ENCODE results near the gene PURB. TPM values are rescaled to one million over a fixed set of nuclear protein-coding genes. Genes with fewer than 3 reads are reported as not detected.
A peak's percentile ranks its signal among the peaks of the same experiment; 100 is the strongest.
"Not testable (repeated sequence)": the region's sequence is repeated elsewhere in the genome, so short reads cannot be mapped to it uniquely, and the experiment has no call there.

The PURB gene
- total and polyA plus RNA-seq, 9 of the 15 experiments (the other 6 are each of a cell fraction or from before 2014, with no cell fraction given) = 1.6 to 14.1 (median 8.8) TPM

DNA sequence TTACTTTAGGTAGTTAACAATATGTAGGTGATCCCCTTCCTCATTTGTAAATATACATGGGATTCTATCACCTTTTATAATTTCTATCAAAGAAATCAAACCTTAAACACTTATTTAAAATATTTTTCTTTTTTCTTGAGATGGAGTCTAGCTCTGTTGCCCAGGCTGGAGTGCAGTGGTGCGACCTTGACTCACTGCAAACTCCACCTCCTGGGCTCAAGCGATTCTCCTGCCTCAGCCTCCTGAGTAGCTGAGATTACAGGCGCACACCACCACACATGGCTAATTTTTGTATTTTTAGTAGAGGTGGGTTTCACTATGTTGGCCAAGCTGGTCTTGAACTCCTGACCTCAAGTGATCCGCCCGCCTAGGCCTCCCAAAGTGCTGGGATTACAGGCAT is 41.9 kb downstream of the PURB start:
- in situ Hi-C loops (cut with MboI) = not testable (repeated sequence)
- POLR2A ChIA-PET = interaction anchor here (0.7 to 1.6 kb wide), 6 partner anchors 11 to 263 kb away, joined by 3 to 4 read pairs (median 4); partner anchors contain the start of genes OGDH and PPIA

DNA sequence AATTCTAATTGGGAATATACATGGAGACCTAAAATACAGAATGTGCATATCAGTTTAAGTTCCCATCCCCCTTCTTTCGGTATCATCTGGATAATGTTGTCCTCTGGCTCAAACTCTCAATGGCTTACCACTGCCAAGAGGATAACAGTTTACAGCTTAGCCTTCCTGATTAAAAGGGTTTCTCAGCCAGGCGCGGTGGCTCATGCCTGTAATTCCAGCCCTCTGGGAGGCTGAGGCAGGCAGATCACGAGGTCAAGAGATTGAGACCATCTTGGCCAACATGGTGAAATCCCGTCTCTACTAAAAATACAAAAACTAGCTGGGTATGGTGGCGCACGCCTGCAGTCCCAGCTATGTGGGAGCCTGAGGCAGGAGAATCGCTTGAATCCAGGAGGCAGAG is 42.7 kb downstream of the PURB start:
- H3K9me1 ChIP-seq (ENCODE audit: control insufficient read depth, insufficient read depth, low read length); FAIRE-seq; BruUV-seq (replicated peaks); H3K4me3 ChIP-seq; H3K9me3 ChIP-seq (replicated peaks; ENCODE audit: control insufficient read depth, insufficient read depth, low read depth, low read length); H3K27ac ChIP-seq (ENCODE audit: extremely low read depth, low read depth, low read length); DNase-seq (ENCODE audit: extremely low read depth in 1 of 4, low spot score in 3 of 4); H2AFZ ChIP-seq (ENCODE audit: low read depth, low read length); in situ Hi-C loops (cut with MboI); H3K9ac ChIP-seq (ENCODE audit: insufficient read depth in 1 of 2, low read depth in 2 of 2, low read length in 2 of 2); H3K4me1 ChIP-seq (replicated peaks in 1 of 2; ENCODE audit: control insufficient read depth in 2 of 2, insufficient read depth in 2 of 2, low read length in 2 of 2); ATAC-seq; H3K27me3 ChIP-seq (ENCODE audit: control insufficient read depth in 2 of 2, insufficient read depth in 2 of 2, low read length in 2 of 2); H3K4me2 ChIP-seq (ENCODE audit: insufficient read depth, low read length): not testable (repeated sequence)
- intact Hi-C loops (cut with micrococcal nuclease) = loop anchor here (10.0 kb wide), 1 partner anchor 98 kb away; the partner anchor contains the start of gene ZMIZ2
- peaks cover 94% of the 10 kb centered on the region for H3K79me2 ChIP-seq (ENCODE audit: control insufficient read depth, insufficient read depth, low read length)
- ChIA-PET CTCF (ENCODE audit: low intra/inter-chr PET ratio) (interaction anchor here (0.6 kb wide), 1 partner anchor 46 kb away, joined by 3 read pairs; the partner anchor contains the start of gene PPIA), POLR2A (interaction anchor here (0.7 to 1.6 kb wide), 3 partner anchors 10 to 46 kb away, joined by 3 to 4 read pairs (median 3); partner anchors contain the start of gene PPIA)
- 83% methylated on average over 7 of the region's 8 CpGs for WGBS (ENCODE audit: insufficient coverage, low coverage, missing lambda C conversion rate)
- H4K20me1 ChIP-seq (replicated peaks; ENCODE audit: control insufficient read depth, insufficient read depth, low read length) = peaks cover 15% of the 10 kb centered on the region; the same call in 1 of the 2 replicates
- H3K36me3 ChIP-seq (ENCODE audit: control insufficient read depth, insufficient read depth, low read length) = peaks cover 54% of the 10 kb centered on the region

More for the DNA sequence above, 41.9 kb downstream of the PURB start:
- Histone ChIP-seq H3K36me3 (ENCODE audit: control insufficient read depth, insufficient read depth, low read length) (peaks cover 52% of the 10 kb centered on the region), H4K20me1 (replicated peaks; ENCODE audit: control insufficient read depth, insufficient read depth, low read length) (peaks cover 15% of the 10 kb centered on the region; the same call in 1 of the 2 replicates), H3K79me2 (ENCODE audit: control insufficient read depth, insufficient read depth, low read length) (peaks cover 89% of the 10 kb centered on the region)
- H3K9me3 ChIP-seq (replicated peaks; ENCODE audit: control insufficient read depth, insufficient read depth, low read depth, low read length); H3K27me3 ChIP-seq (ENCODE audit: control insufficient read depth in 2 of 2, insufficient read depth in 2 of 2, low read length in 2 of 2); H3K9ac ChIP-seq (ENCODE audit: insufficient read depth in 1 of 2, low read depth in 2 of 2, low read length in 2 of 2); H2AFZ ChIP-seq (ENCODE audit: low read depth, low read length); ATAC-seq; FAIRE-seq; H3K4me2 ChIP-seq (ENCODE audit: insufficient read depth, low read length); H3K4me1 ChIP-seq (replicated peaks in 1 of 2; ENCODE audit: control insufficient read depth in 2 of 2, insufficient read depth in 2 of 2, low read length in 2 of 2); H3K27ac ChIP-seq (ENCODE audit: extremely low read depth, low read depth, low read length); H3K4me3 ChIP-seq; H3K9me1 ChIP-seq (ENCODE audit: control insufficient read depth, insufficient read depth, low read length); DNase-seq (ENCODE audit: extremely low read depth in 1 of 4, low spot score in 3 of 4); BruUV-seq (replicated peaks): not testable (repeated sequence)
- peak; percentile 71 for TF ChIP-seq ZNF121 (CRISPR knock-in tag; conservative IDR thresholded peaks at IDR 0.05)
- CTCF ChIA-PET (ENCODE audit: low intra/inter-chr PET ratio) = interaction anchor here (0.6 kb wide), 1 partner anchor 47 kb away, joined by 3 read pairs; the partner anchor contains the start of gene PPIA
- intact Hi-C loops (cut with micrococcal nuclease) = loop anchor here (10.0 kb wide), 1 partner anchor 99 kb away; the partner anchor contains the start of gene ZMIZ2
- WGBS (ENCODE audit: insufficient coverage, low coverage, missing lambda C conversion rate) = 85% methylated on average over 5 of the region's 5 CpGs

Measured in K562 (cell line).